Right lobe of liver (tissue), 6 donors: ENCODE measurements around the gene BST1. TPM values are rescaled to one million over a fixed set of nuclear protein-coding genes. Genes with fewer than 3 reads are reported as not detected.

Experiments
- ATAC-seq, 4 donors: fragments of 200-7000 bp; cut with Tn5 transposase; one replicate each; pipeline ENCODE4 v1.9.1; 2020; ENCODE audit warnings: mild to moderate bottlenecking in 4 of 4, moderate library complexity in 4 of 4
- DNase-seq, 3 donors: peaks; one replicate each; pipeline ENCODE4 v3.0.0-alpha.2; 2020
- H3K27ac ChIP-seq, 3 donors: fragments of 200-600 bp; one replicate each; pipeline ENCODE4 v1.8.0; 2022
- H3K27me3 ChIP-seq, 2 donors: fragments of 200-600 bp; one replicate each; pipeline ENCODE4 v1.8.0; 2022
- H3K36me3 ChIP-seq, 4 donors: fragments of 200-600 bp; sonication (generic) in 1 of 4; one replicate each; pipeline versions ENCODE4 v1.5.1 to v1.8.0; 2017 to 2022; ENCODE audit warnings: control low read depth in 1 of 4
- H3K4me1 ChIP-seq, 4 donors: fragments of 200-600 bp; sonication (generic) in 1 of 4; one replicate each; pipeline versions ENCODE4 v1.5.1 to v1.8.0; 2017 to 2022; ENCODE audit warnings: control low read depth in 1 of 4
- H3K4me3 ChIP-seq, 3 donors: fragments of 200-600 bp; one replicate each; pipeline ENCODE4 v1.8.0; 2022
- H3K9me3 ChIP-seq, 4 donors: fragments of 200-600 bp; sonication (generic) in 1 of 4; one replicate each; pipeline versions ENCODE4 v1.5.1 to v1.8.0; 2017 to 2022; ENCODE audit warnings: control low read depth in 1 of 4
- CTCF ChIP-seq, 4 donors: fragments of 200-600 bp in 3 of 4; fragments of 450-650 bp in 1 of 4; IDR thresholded peaks; one replicate each; pipeline versions ENCODE4 v1.5.1 to v1.8.0; 2016 to 2022; ENCODE audit warnings: antibody characterized with exemption in 4 of 4, mild to moderate bottlenecking in 2 of 4
- POLR2A ChIP-seq: fragments of 450-650 bp; IDR thresholded peaks from one replicate; pipeline ENCODE4 v1.6.1; 2017; ENCODE audit warnings: antibody characterized with exemption, mild to moderate bottlenecking
- WGBS: methylation state at CpG from one replicate; pipeline ENCODE4 v1.1.6; 2018; ENCODE audit warnings: low coverage, low lambda C conversion rate; ENCODE audit not compliant: insufficient coverage; ENCODE audit errors: missing lambda C conversion rate; 5-methylcytosine and 5-hydroxymethylcytosine counted together
- intact Hi-C, 2 donors: fragments of 100-400 bp; cut with DNase I; formaldehyde crosslinking; loops; one replicate each; pipeline versions ENCODE4 v1.11.2 to v1.14.1; 2022
- total RNA-seq, 6 experiments: library from RNA; depleted of rRNA in 2 of 6; stranded (reverse); fragments of >200 nt in 2 of 6; fragmentation: NEBNext Ultra II Directional in 3 of 6; extraction: Animal tissue kit (Norgen Biotek cat#: 25700) in 3 of 6; gene quantifications; one replicate each; pipeline versions ENCODE4 v1.1.0 to v1.2.4, GENCODE V29; 2016 to 2023
- donor health status: DM: no; HTN: yes; CAD: no.
- donor health status: DM: no; HTN: no; CAD: no.
- donor health status: DM: no; HTN: no; CAD: no.
- donor health status: DM: no; HTN: yes; CAD: no.
- donor health status: DM: no; HTN: yes; CAD: no.

BST1 gene
- total RNA-seq, 6 experiments from 2014 or later, result 2.7 to 5.3 (median 4.3) TPM

- Histone ChIP-seq H3K4me3 (no peak overlapping the region), H3K36me3 (no peaks in the 10 kb centered on the region), H3K9me3 (no peaks in the 10 kb centered on the region), H3K4me1 (no peaks in the 10 kb centered on the region), H3K27me3 (no peaks in the 10 kb centered on the region), H3K27ac (no peak overlapping the region)
- TF ChIP-seq CTCF (IDR thresholded peaks at IDR 0.05) (no peak), POLR2A (no peak)
- ATAC-seq, result no peak
- no peak for DNase-seq
- 100% methylated on average over 1 of the region's 1 CpG for WGBS
- intact Hi-C loops, result no loop called here
These were observed 34.1 kb upstream of the BST1 start for GRCh38 chr4:15668566-15669435.

GRCh38 chr4:15670576-15670975, 32.3 kb upstream of the BST1 start:
- Histone ChIP-seq H3K27ac (no peak overlapping the region), H3K4me3 (no peak overlapping the region), H3K36me3 (no peaks in the 10 kb centered on the region), H3K27me3 (no peaks in the 10 kb centered on the region), H3K9me3 (no peaks in the 10 kb centered on the region), H3K4me1 (no peaks in the 10 kb centered on the region)
- WGBS, result 82% methylated on average over 2 of the region's 3 CpGs
- TF ChIP-seq CTCF (IDR thresholded peaks at IDR 0.05), result no peak
- no peak for ATAC-seq
- intact Hi-C loops, result no loop called here
- no peak for DNase-seq

DNA sequence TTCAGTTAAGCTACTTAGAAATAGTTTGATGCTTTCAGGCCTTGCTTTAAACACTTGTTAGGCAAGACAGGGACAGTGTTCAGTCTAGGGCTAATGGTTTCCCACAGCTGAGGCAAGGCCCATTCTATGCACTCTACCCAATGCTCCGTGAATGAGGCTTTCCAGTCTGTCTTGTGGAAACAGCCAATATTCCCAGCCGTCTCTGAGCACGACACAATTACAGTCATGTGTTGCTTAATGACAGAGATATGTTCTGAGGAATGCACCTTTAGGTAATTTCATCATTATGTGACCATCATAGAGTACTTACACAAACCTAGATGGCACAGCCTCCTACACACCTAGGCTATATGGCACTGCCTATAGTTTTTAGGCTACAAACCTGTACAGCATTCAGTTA, 30.8 kb upstream of the BST1 start:
- ATAC-seq (no peak), DNase-seq (no peak)
- H3K27me3 ChIP-seq, result no peaks in the 10 kb centered on the region
- TF ChIP-seq POLR2A, result no peak
- TF ChIP-seq CTCF (IDR thresholded peaks at IDR 0.05), result no peak
- intact Hi-C loops, result no loop called here
- H3K9me3 ChIP-seq, result no peaks in the 10 kb centered on the region
- peaks cover 0 to 7% (median 0%) of the 10 kb centered on the region in 4 donors for H3K4me1 ChIP-seq
- no peaks in the 10 kb centered on the region for H3K36me3 ChIP-seq
- H3K27ac ChIP-seq, result no peak overlapping the region
- H3K4me3 ChIP-seq, result no peak overlapping the region
- 92% methylated on average over 3 of the region's 3 CpGs for WGBS

GRCh38 chr4:15673337-15673736, 29.5 kb upstream of the BST1 start:
- ATAC-seq (no peak), DNase-seq (no peak)
- peaks cover 0 to 14% (median 0%) of the 10 kb centered on the region in 4 donors for H3K4me1 ChIP-seq
- no peak for TF ChIP-seq POLR2A
- TF ChIP-seq CTCF (IDR thresholded peaks at IDR 0.05), result no peak
- intact Hi-C loops, result no loop called here
- H3K27ac ChIP-seq, result no peak overlapping the region
- no peaks in the 10 kb centered on the region for H3K36me3 ChIP-seq
- 60% methylated on average over 1 of the region's 1 CpG for WGBS
- no peak overlapping the region for H3K4me3 ChIP-seq
- no peaks in the 10 kb centered on the region for H3K27me3 ChIP-seq
- no peaks in the 10 kb centered on the region for H3K9me3 ChIP-seq
